ENCODE measurements around the gene FAM120B. TPM values are rescaled to one million over a fixed set of nuclear protein-coding genes. Genes with fewer than 3 reads are reported as not detected.
"Not testable (repeated sequence)": the region's sequence is repeated elsewhere in the genome, so short reads cannot be mapped to it uniquely, and the experiment has no call there.

FAM120B gene
- total and polyA plus RNA-seq, 2 donors (not counting 1 experiment from before 2014, with no cell fraction given), result 14.4 to 19.3 TPM

DNA sequence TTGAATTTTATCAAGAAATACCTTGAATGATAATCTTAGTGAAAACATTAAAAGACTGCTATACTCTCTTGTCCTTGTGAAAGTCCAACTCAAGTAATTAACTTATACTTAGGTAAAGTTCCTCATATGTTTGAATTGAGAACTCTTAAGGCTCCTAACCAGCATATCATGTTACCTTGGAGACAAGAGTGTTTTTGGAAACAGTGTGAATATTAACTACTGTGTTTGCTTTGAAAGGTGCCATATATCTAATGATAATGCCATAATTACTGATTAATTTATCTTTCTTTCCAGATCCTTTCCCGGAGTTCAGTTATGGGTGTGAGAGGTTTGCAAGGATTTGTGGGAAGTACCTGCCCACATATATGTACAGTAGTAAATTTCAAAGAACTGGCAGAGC is 10.5 kb downstream of the FAM120B start:
- Histone ChIP-seq H4K20me1 (ENCODE audit: control insufficient read depth, extremely low read depth, insufficient read depth, low read length) (peaks cover 2% of the 10 kb centered on the region), H3K79me2 (ENCODE audit: control insufficient read depth, insufficient read depth, low read length) (peaks cover 43% of the 10 kb centered on the region), H3K27me3 (ENCODE audit: control insufficient read depth, insufficient read depth, low read length) (no peaks in the 10 kb centered on the region), H3K36me3 (ENCODE audit: control insufficient read depth, insufficient read depth, low read length) (peaks cover 3% of the 10 kb centered on the region), H3K4me3 (replicated peaks in 1 of 4; ENCODE audit: control extremely low read depth in 1 of 4, insufficient read depth in 1 of 4, low read depth in 3 of 4, low read length in 4 of 4) (no peak overlapping the region), H2AFZ (ENCODE audit: low read length) (no peak overlapping the region), H3K9ac (ENCODE audit: insufficient read depth, low read length) (no peak overlapping the region), H3K9me3 (ENCODE audit: control insufficient read depth, insufficient read depth, low read depth, low read length) (no peaks in the 10 kb centered on the region), H3K27ac (ENCODE audit: insufficient read depth, low read length) (no peak overlapping the region), H3K4me2 (ENCODE audit: extremely low read depth, insufficient read depth, low read length) (no peak overlapping the region), H3K4me1 (ENCODE audit: control insufficient read depth, extremely low read depth, insufficient read depth, low read length) (peaks cover 2% of the 10 kb centered on the region)
- no peak for TF ChIP-seq EZH2 (IDR thresholded peaks at IDR 0.05; ENCODE audit: low read length, missing control alignments)
- TF ChIP-seq, protein P1, sequence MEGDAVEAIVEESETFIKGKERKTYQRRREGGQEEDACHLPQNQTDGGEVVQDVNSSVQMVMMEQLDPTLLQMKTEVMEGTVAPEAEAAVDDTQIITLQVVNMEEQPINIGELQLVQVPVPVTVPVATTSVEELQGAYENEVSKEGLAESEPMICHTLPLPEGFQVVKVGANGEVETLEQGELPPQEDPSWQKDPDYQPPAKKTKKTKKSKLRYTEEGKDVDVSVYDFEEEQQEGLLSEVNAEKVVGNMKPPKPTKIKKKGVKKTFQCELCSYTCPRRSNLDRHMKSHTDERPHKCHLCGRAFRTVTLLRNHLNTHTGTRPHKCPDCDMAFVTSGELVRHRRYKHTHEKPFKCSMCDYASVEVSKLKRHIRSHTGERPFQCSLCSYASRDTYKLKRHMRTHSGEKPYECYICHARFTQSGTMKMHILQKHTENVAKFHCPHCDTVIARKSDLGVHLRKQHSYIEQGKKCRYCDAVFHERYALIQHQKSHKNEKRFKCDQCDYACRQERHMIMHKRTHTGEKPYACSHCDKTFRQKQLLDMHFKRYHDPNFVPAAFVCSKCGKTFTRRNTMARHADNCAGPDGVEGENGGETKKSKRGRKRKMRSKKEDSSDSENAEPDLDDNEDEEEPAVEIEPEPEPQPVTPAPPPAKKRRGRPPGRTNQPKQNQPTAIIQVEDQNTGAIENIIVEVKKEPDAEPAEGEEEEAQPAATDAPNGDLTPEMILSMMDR (conservative IDR thresholded peaks at IDR 0.05 in 1 of 2, IDR thresholded peaks at IDR 0.05 in 1 of 2; ENCODE audit: low read depth in 1 of 2, low read length in 2 of 2), result no peak
- DNase-seq (ENCODE audit: low read depth in 2 of 2), result no peak

GRCh38 chr6:170317718-170318117 is 11.2 kb downstream of the FAM120B start:
- Histone ChIP-seq H2AFZ (ENCODE audit: low read length) (no peak overlapping the region), H3K36me3 (ENCODE audit: control insufficient read depth, insufficient read depth, low read length) (peaks cover 3% of the 10 kb centered on the region), H3K9me3 (ENCODE audit: control insufficient read depth, insufficient read depth, low read depth, low read length) (no peaks in the 10 kb centered on the region), H3K27ac (ENCODE audit: insufficient read depth, low read length) (no peak overlapping the region), H3K27me3 (ENCODE audit: control insufficient read depth, insufficient read depth, low read length) (no peaks in the 10 kb centered on the region), H3K4me1 (ENCODE audit: control insufficient read depth, extremely low read depth, insufficient read depth, low read length) (peaks cover 2% of the 10 kb centered on the region), H3K4me3 (replicated peaks in 1 of 4; ENCODE audit: control extremely low read depth in 1 of 4, insufficient read depth in 1 of 4, low read depth in 3 of 4, low read length in 4 of 4) (no peak overlapping the region), H3K4me2 (ENCODE audit: extremely low read depth, insufficient read depth, low read length) (no peak overlapping the region), H4K20me1 (ENCODE audit: control insufficient read depth, extremely low read depth, insufficient read depth, low read length) (no peaks in the 10 kb centered on the region), H3K9ac (ENCODE audit: insufficient read depth, low read length) (no peak overlapping the region), H3K79me2 (ENCODE audit: control insufficient read depth, insufficient read depth, low read length) (peaks cover 38% of the 10 kb centered on the region)
- no peak for TF ChIP-seq EZH2 (IDR thresholded peaks at IDR 0.05; ENCODE audit: low read length, missing control alignments)
- TF ChIP-seq, protein P1 (conservative IDR thresholded peaks at IDR 0.05 in 1 of 2, IDR thresholded peaks at IDR 0.05 in 1 of 2; ENCODE audit: low read depth in 1 of 2, low read length in 2 of 2), result no peak
- DNase-seq (ENCODE audit: low read depth in 2 of 2), result no peak

GRCh38 chr6:170329321-170329720 is 22.8 kb downstream of the FAM120B start:
- H2AFZ ChIP-seq (ENCODE audit: low read length), result no peak overlapping the region
- H3K4me2 ChIP-seq (ENCODE audit: extremely low read depth, insufficient read depth, low read length), result no peak overlapping the region
- no peaks in the 10 kb centered on the region for H4K20me1 ChIP-seq (ENCODE audit: control insufficient read depth, extremely low read depth, insufficient read depth, low read length)
- no peaks in the 10 kb centered on the region for H3K79me2 ChIP-seq (ENCODE audit: control insufficient read depth, insufficient read depth, low read length)
- H3K9ac ChIP-seq (ENCODE audit: insufficient read depth, low read length), result no peak overlapping the region
- no peak for TF ChIP-seq EZH2 (IDR thresholded peaks at IDR 0.05; ENCODE audit: low read length, missing control alignments)
- TF ChIP-seq, protein P1 (conservative IDR thresholded peaks at IDR 0.05 in 1 of 2, IDR thresholded peaks at IDR 0.05 in 1 of 2; ENCODE audit: low read depth in 1 of 2, low read length in 2 of 2), result no peak
- DNase-seq (ENCODE audit: low read depth in 2 of 2), result no peak
- no peaks in the 10 kb centered on the region for H3K9me3 ChIP-seq (ENCODE audit: control insufficient read depth, insufficient read depth, low read depth, low read length)
- no peaks in the 10 kb centered on the region for H3K4me1 ChIP-seq (ENCODE audit: control insufficient read depth, extremely low read depth, insufficient read depth, low read length)
- H3K27me3 ChIP-seq (ENCODE audit: control insufficient read depth, insufficient read depth, low read length), result no peaks in the 10 kb centered on the region
- no peak overlapping the region for H3K27ac ChIP-seq (ENCODE audit: insufficient read depth, low read length)
- H3K4me3 ChIP-seq (replicated peaks in 1 of 4; ENCODE audit: control extremely low read depth in 1 of 4, insufficient read depth in 1 of 4, low read depth in 3 of 4, low read length in 4 of 4), result no peak overlapping the region
- peaks cover 9% of the 10 kb centered on the region for H3K36me3 ChIP-seq (ENCODE audit: control insufficient read depth, insufficient read depth, low read length)

- not testable (repeated sequence) for H3K4me3 ChIP-seq (replicated peaks in 1 of 4; ENCODE audit: control extremely low read depth in 1 of 4, insufficient read depth in 1 of 4, low read depth in 3 of 4, low read length in 4 of 4); H3K36me3 ChIP-seq (ENCODE audit: control insufficient read depth, insufficient read depth, low read length); H3K9me3 ChIP-seq (ENCODE audit: control insufficient read depth, insufficient read depth, low read depth, low read length); H4K20me1 ChIP-seq (ENCODE audit: control insufficient read depth, extremely low read depth, insufficient read depth, low read length); H3K4me2 ChIP-seq (ENCODE audit: extremely low read depth, insufficient read depth, low read length); H3K9ac ChIP-seq (ENCODE audit: insufficient read depth, low read length); H3K79me2 ChIP-seq (ENCODE audit: control insufficient read depth, insufficient read depth, low read length); H3K4me1 ChIP-seq (ENCODE audit: control insufficient read depth, extremely low read depth, insufficient read depth, low read length); H3K27me3 ChIP-seq (ENCODE audit: control insufficient read depth, insufficient read depth, low read length); DNase-seq (ENCODE audit: low read depth in 2 of 2); H2AFZ ChIP-seq (ENCODE audit: low read length); H3K27ac ChIP-seq (ENCODE audit: insufficient read depth, low read length)
Measured at GRCh38 chr6:170335199-170335598, 28.6 kb downstream of the FAM120B start.
